Measurements from ENCODE around the gene FSCN2.

FSCN2 gene

GRCh38 chr17:81514739-81515529, 13.2 kb upstream of the FSCN2 start:
- no peak for DNase-seq (ENCODE audit: insufficient read length, low spot score)
- TF ChIP-seq, protein P1, sequence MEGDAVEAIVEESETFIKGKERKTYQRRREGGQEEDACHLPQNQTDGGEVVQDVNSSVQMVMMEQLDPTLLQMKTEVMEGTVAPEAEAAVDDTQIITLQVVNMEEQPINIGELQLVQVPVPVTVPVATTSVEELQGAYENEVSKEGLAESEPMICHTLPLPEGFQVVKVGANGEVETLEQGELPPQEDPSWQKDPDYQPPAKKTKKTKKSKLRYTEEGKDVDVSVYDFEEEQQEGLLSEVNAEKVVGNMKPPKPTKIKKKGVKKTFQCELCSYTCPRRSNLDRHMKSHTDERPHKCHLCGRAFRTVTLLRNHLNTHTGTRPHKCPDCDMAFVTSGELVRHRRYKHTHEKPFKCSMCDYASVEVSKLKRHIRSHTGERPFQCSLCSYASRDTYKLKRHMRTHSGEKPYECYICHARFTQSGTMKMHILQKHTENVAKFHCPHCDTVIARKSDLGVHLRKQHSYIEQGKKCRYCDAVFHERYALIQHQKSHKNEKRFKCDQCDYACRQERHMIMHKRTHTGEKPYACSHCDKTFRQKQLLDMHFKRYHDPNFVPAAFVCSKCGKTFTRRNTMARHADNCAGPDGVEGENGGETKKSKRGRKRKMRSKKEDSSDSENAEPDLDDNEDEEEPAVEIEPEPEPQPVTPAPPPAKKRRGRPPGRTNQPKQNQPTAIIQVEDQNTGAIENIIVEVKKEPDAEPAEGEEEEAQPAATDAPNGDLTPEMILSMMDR (IDR thresholded peaks at IDR 0.05; ENCODE audit: insufficient read depth, missing control alignments), result no peak
- FAIRE-seq, result no peak

GRCh38 chr17:81515530-81516041, 12.6 kb upstream of the FSCN2 start:
- no peak for DNase-seq (ENCODE audit: insufficient read length, low spot score)
- no peak for FAIRE-seq
- TF ChIP-seq, protein P1 (IDR thresholded peaks at IDR 0.05; ENCODE audit: insufficient read depth, missing control alignments), result no peak

GRCh38 chr17:81516439-81516838, 11.7 kb upstream of the FSCN2 start:
- TF ChIP-seq, protein P1 (IDR thresholded peaks at IDR 0.05; ENCODE audit: insufficient read depth, missing control alignments), result no peak
- FAIRE-seq, result no peak
- no peak for DNase-seq (ENCODE audit: insufficient read length, low spot score)

GRCh38 chr17:81517009-81517338, 11.2 kb upstream of the FSCN2 start:
- TF ChIP-seq, protein P1 (IDR thresholded peaks at IDR 0.05; ENCODE audit: insufficient read depth, missing control alignments), result no peak
- FAIRE-seq (no peak), DNase-seq (ENCODE audit: insufficient read length, low spot score) (no peak)

DNA sequence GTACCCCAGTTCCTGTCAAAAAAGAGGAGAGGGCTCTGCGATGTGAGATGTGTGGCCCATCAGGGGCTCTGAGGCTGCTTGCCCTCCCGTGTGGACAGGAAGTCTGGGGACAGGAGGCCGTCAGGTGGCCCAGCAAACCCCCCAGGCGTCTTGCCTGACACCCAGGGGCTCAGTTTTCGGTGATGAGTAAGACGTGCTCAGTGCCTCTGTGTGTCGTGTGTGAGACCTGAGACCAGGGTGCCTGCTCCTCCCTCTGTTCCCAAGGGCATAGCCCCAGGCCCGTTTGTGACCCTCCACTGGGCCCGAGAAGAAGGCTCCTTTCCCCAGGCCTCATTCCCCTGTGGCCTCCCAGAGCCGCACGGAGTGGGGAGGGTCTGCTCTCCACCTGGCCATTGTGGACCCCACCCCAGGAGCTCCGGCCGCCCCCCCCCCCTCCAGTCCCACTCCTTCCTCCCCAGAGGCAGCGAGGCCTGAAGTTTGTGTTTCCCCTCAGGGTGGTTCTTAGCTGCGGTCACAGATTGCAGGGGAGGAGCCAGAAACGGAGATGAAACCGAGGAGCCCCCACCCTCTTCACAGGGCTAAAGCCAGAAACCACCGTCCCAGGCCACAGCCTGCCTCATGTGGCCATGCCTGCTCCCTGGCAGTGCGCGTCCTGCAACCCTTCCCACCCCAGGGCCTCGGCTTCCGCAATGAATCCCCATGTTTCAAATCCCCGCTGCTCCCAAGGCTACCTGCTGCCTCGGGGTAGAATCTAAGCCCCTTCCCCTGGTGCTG, 10.7 kb upstream of the FSCN2 start:
- no peak for DNase-seq (ENCODE audit: insufficient read length, low spot score)
- TF ChIP-seq, protein P1 (IDR thresholded peaks at IDR 0.05; ENCODE audit: insufficient read depth, missing control alignments), result no peak
- FAIRE-seq, result no peak

GRCh38 chr17:81518113-81518784, 9.9 kb upstream of the FSCN2 start:
- FAIRE-seq (no peak), DNase-seq (ENCODE audit: insufficient read length, low spot score) (no peak)
- TF ChIP-seq, protein P1 (IDR thresholded peaks at IDR 0.05; ENCODE audit: insufficient read depth, missing control alignments), result no peak
